HepG2 (cell line): ENCODE results near the gene COL9A2. TPM values are rescaled to one million over a fixed set of nuclear protein-coding genes. Genes with fewer than 3 reads are reported as not detected.

Experiments
- ATAC-seq: fragments of 200-7000 bp; cut with Tn5 transposase; 3 replicates; pipeline ENCODE4 v1.9.1; 2020; ENCODE audit warnings: mild to moderate bottlenecking, moderate library complexity
- BruUV-seq: library from RNA; stranded (reverse); fragments of 400-500 nt; replicated peaks from 2 replicates; lab custom pipeline; 2021; lab: Mats Ljungman, UMichigan
- CTCF ChIA-PET: fragments of 300-600 bp; formaldehyde crosslinking; extraction: SDS; loops from one replicate; lab custom pipeline; 2021; ENCODE audit warnings: low total read pairs, inconsistent platforms, low intra/inter-chr PET ratio; lab: Yijun Ruan, JAX
- POLR2A ChIA-PET: fragments of 350-600 bp; sonication (Branson Sonifier 250); formaldehyde crosslinking; loops from one replicate; lab custom pipeline; 2020; ENCODE audit warnings: antibody characterized with exemption, inconsistent platforms; lab: Yijun Ruan, JAX
- DNase-seq: peaks from one replicate; pipeline ENCODE4 v3.0.0-alpha.2; 2015; ENCODE audit warnings: low spot score
- FAIRE-seq: peaks from 3 replicates; lab custom pipeline; 2011; peaks lifted over from hg19 to GRCh38; lab: Jason Lieb, UNC
- H2AFZ ChIP-seq: one replicate; pipeline ENCODE4 v1.6.1; 2011; ENCODE audit warnings: low read length, inconsistent platforms
- H3K27ac ChIP-seq: fragments of 300-600 bp; 3 replicates; pipeline ENCODE4 v1.8.0; 2011; ENCODE audit warnings: mixed run types, mild to moderate bottlenecking, mixed read lengths, low read length, inconsistent platforms; ENCODE audit not compliant: insufficient read depth; ENCODE audit errors: extremely low read length
- H3K27me3 ChIP-seq, 2 experiments: fragments of 200-600 bp in 1 of 2; 2 replicates in 1 of 2; 3 replicates in 1 of 2; pipeline versions ENCODE4 v1.6.0 to v1.8.0; 2011; ENCODE audit warnings: low read length in 2 of 2, mild to moderate bottlenecking in 2 of 2, moderate library complexity in 2 of 2, inconsistent platforms in 1 of 2; ENCODE audit not compliant: insufficient read depth in 2 of 2, control insufficient read depth in 1 of 2
- H3K36me3 ChIP-seq, 2 experiments: fragments of 200-600 bp in 1 of 2; replicated peaks in 1 of 2; 2 replicates in 1 of 2; 3 replicates in 1 of 2; pipeline versions ENCODE4 v1.5.1 to v1.8.0; 2011; ENCODE audit warnings: low read length in 2 of 2, inconsistent platforms in 1 of 2; ENCODE audit not compliant: insufficient read depth in 2 of 2, control insufficient read depth in 1 of 2
- H3K4me1 ChIP-seq: 2 replicates; pipeline ENCODE4 v1.5.1; 2012; ENCODE audit warnings: low read length, inconsistent platforms; ENCODE audit not compliant: insufficient read depth
- H3K4me2 ChIP-seq: 2 replicates; pipeline ENCODE4 v1.6.0; 2011; ENCODE audit warnings: low read depth, low read length, inconsistent platforms
- H3K4me3 ChIP-seq, 3 experiments: fragments of 200-600 bp in 1 of 3; sonication (generic), shearing (Covaris generic) in 1 of 3; replicated peaks in 1 of 3; 2 replicates each; pipeline ENCODE4 v1.5.1; 2011 to 2016; ENCODE audit warnings: low read length in 3 of 3, inconsistent platforms in 2 of 3, low read depth in 2 of 3, mild to moderate bottlenecking in 2 of 3, control low read depth in 1 of 3, mixed read lengths in 1 of 3; ENCODE audit not compliant: insufficient read depth in 1 of 3
- H3K79me2 ChIP-seq: one replicate; pipeline ENCODE4 v1.6.1; 2011; ENCODE audit warnings: low read length, inconsistent platforms; ENCODE audit not compliant: insufficient read depth
- H3K9ac ChIP-seq: 2 replicates; pipeline ENCODE4 v1.6.0; 2011; ENCODE audit warnings: mild to moderate bottlenecking, low read depth, low read length, inconsistent platforms; ENCODE audit not compliant: insufficient read depth
- H3K9me3 ChIP-seq: 2 replicates; pipeline ENCODE4 v1.5.1; 2012; ENCODE audit warnings: mild to moderate bottlenecking, low read length
- H4K20me1 ChIP-seq: 2 replicates; pipeline ENCODE4 v1.6.0; 2011; ENCODE audit warnings: inconsistent platforms, mild to moderate bottlenecking, low read length, moderate library complexity; ENCODE audit not compliant: insufficient read depth
- E2F2 ChIP-seq: sonication (generic); formaldehyde crosslinking; IDR thresholded peaks from 2 replicates; pipeline ENCODE4 v1.4.0; 2020; ENCODE audit warnings: missing genetic modification reagents, borderline replicate concordance
- GMEB1 ChIP-seq: sonication (generic); formaldehyde crosslinking; IDR thresholded peaks from 2 replicates; pipeline ENCODE4 v1.5.1; 2020; ENCODE audit warnings: missing genetic modification reagents, mild to moderate bottlenecking, borderline replicate concordance
- HMGXB4 ChIP-seq, 2 experiments: sonication (generic) in 1 of 2; formaldehyde crosslinking in 1 of 2; IDR thresholded peaks; 2 replicates each; pipeline versions ENCODE4 v1.4.0 to v1.6.1; 2018 to 2020; ENCODE audit warnings: missing genetic modification reagents in 2 of 2, borderline replicate concordance in 1 of 2, low read depth in 1 of 2, mild to moderate bottlenecking in 1 of 2, missing biosample characterization in 1 of 2
- MED1 ChIP-seq: sonication (generic); formaldehyde crosslinking; IDR thresholded peaks from 2 replicates; pipeline ENCODE4 v1.4.0; 2020; ENCODE audit warnings: missing genetic modification reagents
- NR2C2 ChIP-seq: sonication (generic); formaldehyde crosslinking; IDR thresholded peaks from 2 replicates; pipeline ENCODE4 v1.4.0; 2020; ENCODE audit warnings: missing genetic modification reagents, mild to moderate bottlenecking, moderate library complexity, borderline replicate concordance
- PRMT3 ChIP-seq: sonication (generic); formaldehyde crosslinking; IDR thresholded peaks from 2 replicates; pipeline ENCODE4 v1.8.1; 2022; ENCODE audit warnings: low read depth, mild to moderate bottlenecking, moderate library complexity, missing genetic modification reagents, borderline replicate concordance
- SNRNP70 ChIP-seq: fragments of 200-400 bp; formaldehyde crosslinking; IDR thresholded peaks from 2 replicates; pipeline ENCODE4 v1.6.1; 2017; ENCODE audit warnings: mild to moderate bottlenecking, low read depth, low read length, moderate library complexity
- TCF7 ChIP-seq: sonication (generic); IDR thresholded peaks from 2 replicates; pipeline ENCODE4 v1.6.1; 2016; ENCODE audit warnings: antibody characterized with exemption, low read depth
- TGIF2 ChIP-seq: IDR thresholded peaks from 2 replicates; pipeline ENCODE4 v1.6.1; 2016; ENCODE audit warnings: control low read depth, missing compliant biosample characterization
- ZNF446 ChIP-seq: sonication (generic); formaldehyde crosslinking; IDR thresholded peaks from 2 replicates; pipeline ENCODE4 v1.5.0; 2020; ENCODE audit warnings: mild to moderate bottlenecking, missing genetic modification reagents
- ZNF501 ChIP-seq: sonication (generic); formaldehyde crosslinking; IDR thresholded peaks from 2 replicates; pipeline ENCODE4 v1.5.1; 2020; ENCODE audit warnings: mild to moderate bottlenecking, moderate library complexity, missing genetic modification reagents
- ZNF674 ChIP-seq: sonication (generic); formaldehyde crosslinking; IDR thresholded peaks from 2 replicates; pipeline ENCODE4 v1.5.0; 2020; ENCODE audit warnings: low read depth, mild to moderate bottlenecking, missing genetic modification reagents
- WGBS: methylation state at CpG from one replicate; pipeline ENCODE4 v1.1.6; 2017; ENCODE audit warnings: low lambda C conversion rate; 5-methylcytosine and 5-hydroxymethylcytosine counted together
- in situ Hi-C: cut with HindIII; loops from 2 replicates; pipeline ENCODE4 v1.10.0; 2017; ENCODE audit warnings: low pct_unique_long_range_greater_than_20kb; ENCODE audit not compliant: extremely low pct_ligation_motif_present
- intact Hi-C: fragments of 100-400 bp; cut with micrococcal nuclease; formaldehyde crosslinking; loops from one replicate; pipeline ENCODE4 v1.10.0; 2022; ENCODE audit not compliant: unreplicated experiment
- polyA plus RNA-seq, 8 experiments: library from polyadenylated mRNA; depleted of rRNA in 3 of 8; stranded (reverse) in 7 of 8; unstranded in 1 of 8; fragments of >200 nt; fragmentation: Illumina TruSeq in 4 of 8; extraction: Trizol in 4 of 8; gene quantifications; 2 replicates each; pipeline versions ENCODE4 v1.2.1 to v1.2.3, GENCODE V29; 2011 to 2016; ENCODE audit warnings: low read depth in 4 of 8, missing spikeins in 1 of 8, mixed read lengths in 1 of 8; ENCODE audit not compliant: insufficient read depth in 1 of 8
- total RNA-seq, 5 experiments: library from RNA; depleted of rRNA; stranded (reverse); fragments of >200 nt; fragmentation: Illumina TruSeq; extraction: Trizol; gene quantifications; 2 replicates each; pipeline ENCODE4 v1.2.3, GENCODE V29; 2016; ENCODE audit warnings: low read depth in 1 of 5
- TF ChIP-seq, protein P1 (sequence below): sonication (generic); formaldehyde crosslinking; IDR thresholded peaks from 2 replicates; pipeline ENCODE4 v1.8.0; 2022; ENCODE audit warnings: missing genetic modification reagents, low read depth, mild to moderate bottlenecking, borderline replicate concordance
- TF ChIP-seq, protein P2 (sequence below): sonication (generic); formaldehyde crosslinking; IDR thresholded peaks from 2 replicates; pipeline ENCODE4 v1.4.0; 2020; ENCODE audit warnings: missing genetic modification reagents

Gene COL9A2
- total and polyA plus RNA-seq, 2 of the 13 experiments (the other 11 are each of a cell fraction or from before 2014, with no cell fraction given), result 20.2 to 26.9 TPM

DNA sequence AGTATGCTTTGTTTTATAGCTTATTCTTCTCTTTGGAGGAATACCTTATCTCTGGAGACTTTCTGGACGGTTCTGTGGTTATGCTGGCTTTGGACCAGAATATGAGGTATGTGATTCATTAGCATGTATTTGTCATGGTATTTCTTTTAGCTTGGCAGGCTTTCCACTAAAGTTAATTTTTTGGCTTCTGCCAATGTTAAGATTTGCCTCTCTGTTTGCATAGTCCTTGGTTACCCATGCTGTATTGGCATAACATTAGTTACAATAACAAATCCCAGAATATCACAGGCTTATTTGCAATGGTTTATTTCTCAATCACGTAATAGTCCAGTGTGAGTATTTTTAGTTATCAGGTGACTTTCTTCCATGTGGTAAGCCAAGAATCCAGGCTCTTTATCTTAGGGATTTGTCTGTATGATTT lies 49.3 kb downstream of the COL9A2 start (continued):
- TF ChIP-seq GMEB1 (CRISPR knock-in tag), result no peak

GRCh38 chr1:40266786-40267535 lies 50.1 kb downstream of the COL9A2 start:
- Histone ChIP-seq H3K79me2 (peaks cover 11% of the 10 kb centered on the region), H3K4me2 (no peak overlapping the region), H3K4me1 (no peaks in the 10 kb centered on the region), H4K20me1 (no peaks in the 10 kb centered on the region), H2AFZ (no peak overlapping the region), H3K9me3 (no peaks in the 10 kb centered on the region), H3K9ac (no peak overlapping the region), H3K27me3 (no peaks in the 10 kb centered on the region), H3K36me3 (peaks cover 7 to 45% of the 10 kb centered on the region in 2 experiments; a peak in 4 of 5 replicates), H3K27ac (no peak overlapping the region), H3K4me3 (no peak overlapping the region)
- FAIRE-seq, result peak; percentile 15
- no peak for DNase-seq
- no TSS peak for BruUV-seq
- intact Hi-C loops (no loop called here), in situ Hi-C loops (no loop called here)
- CTCF ChIA-PET, result no interaction called here
- POLR2A ChIA-PET, result interaction anchor here (0.6 to 1.8 kb wide), 2 partner anchors 9 to 48 kb away, joined by 3 to 6 read pairs; partner anchors contain the start of gene ZMPSTE24
- 95% methylated on average over 6 of the region's 6 CpGs for WGBS
- ATAC-seq, result no peak
- TF ChIP-seq ZNF674 (no peak), TGIF2 (CRISPR knock-in tag) (no peak), PRMT3 (CRISPR knock-in tag) (no peak), E2F2 (CRISPR knock-in tag) (no peak), NR2C2 (CRISPR knock-in tag) (no peak), ZNF446 (no peak), HMGXB4 (CRISPR knock-in tag; IDR thresholded peaks at IDR 0.05; ENCODE audit: borderline replicate concordance in 1 of 2, low read depth in 1 of 2) (no peak), SNRNP70 (no peak), ZNF501 (CRISPR knock-in tag) (no peak), MED1 (CRISPR knock-in tag) (no peak), TCF7 (no peak)
- TF ChIP-seq, protein P1, sequence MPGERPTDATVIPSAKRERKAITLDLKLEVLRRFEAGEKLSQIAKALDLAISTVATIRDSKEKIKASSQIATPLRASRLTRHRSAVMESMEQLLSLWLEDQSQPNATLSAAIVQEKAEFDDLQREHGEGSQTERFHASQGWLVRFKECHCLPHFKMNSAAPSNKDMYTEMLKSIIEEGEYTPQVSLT (CRISPR knock-in tag), result no peak
- TF ChIP-seq, protein P2, sequence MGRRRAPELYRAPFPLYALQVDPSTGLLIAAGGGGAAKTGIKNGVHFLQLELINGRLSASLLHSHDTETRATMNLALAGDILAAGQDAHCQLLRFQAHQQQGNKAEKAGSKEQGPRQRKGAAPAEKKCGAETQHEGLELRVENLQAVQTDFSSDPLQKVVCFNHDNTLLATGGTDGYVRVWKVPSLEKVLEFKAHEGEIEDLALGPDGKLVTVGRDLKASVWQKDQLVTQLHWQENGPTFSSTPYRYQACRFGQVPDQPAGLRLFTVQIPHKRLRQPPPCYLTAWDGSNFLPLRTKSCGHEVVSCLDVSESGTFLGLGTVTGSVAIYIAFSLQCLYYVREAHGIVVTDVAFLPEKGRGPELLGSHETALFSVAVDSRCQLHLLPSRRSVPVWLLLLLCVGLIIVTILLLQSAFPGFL (CRISPR knock-in tag), result no peak
